HG03520 (cell line): Measurements from ENCODE around the gene NPIPB9.
"Not testable (repeated sequence)": the region's sequence is repeated elsewhere in the genome, so short reads cannot be mapped to it uniquely, and the experiment has no call there.

Experiments used
- ATAC-seq: cut with Tn5 transposase; IDR thresholded peaks from one replicate; pipeline ENCODE4 v1.9.1; 2021; ENCODE audit warnings: mild to moderate bottlenecking, moderate library complexity; ENCODE audit not compliant: unreplicated experiment

The NPIPB9 gene

DNA sequence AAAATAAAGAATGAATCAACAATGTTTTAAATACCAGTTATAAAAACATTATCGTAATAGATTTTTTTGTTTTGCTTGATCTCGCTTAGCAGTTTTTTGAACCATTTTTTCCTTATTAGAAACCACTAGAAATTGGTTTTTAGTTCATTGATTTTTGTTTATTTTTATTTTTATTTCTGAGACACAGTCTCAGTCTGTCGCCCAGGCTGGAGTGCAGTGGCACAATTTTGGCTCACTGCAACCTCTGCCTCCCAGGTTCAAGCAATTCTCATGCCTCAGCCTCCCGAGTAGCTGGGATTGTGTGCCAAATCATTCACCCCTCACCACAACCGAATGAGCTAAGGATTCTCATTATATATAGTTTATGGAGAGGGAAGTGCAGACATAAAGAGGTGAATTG is at the start of gene NPIPB9:
Gene NPIPB9, plus strand, starts transcription at position 301 of the 400 bp plus-strand sequence.
- not testable (repeated sequence) for ATAC-seq

- ATAC-seq, result not testable (repeated sequence)
Measured at GRCh38 chr16:28704246-28704645, 47.3 kb upstream of the NPIPB9 start.

- ATAC-seq, result peak; percentile 92
Measured at GRCh38 chr16:28711220-28712083, 40.1 kb upstream of the NPIPB9 start, which contains the start of gene EIF3C. EIF3C (plus strand) TSS chr16:28711464; CDS start chr16:28711687, 223 bp downstream.

DNA sequence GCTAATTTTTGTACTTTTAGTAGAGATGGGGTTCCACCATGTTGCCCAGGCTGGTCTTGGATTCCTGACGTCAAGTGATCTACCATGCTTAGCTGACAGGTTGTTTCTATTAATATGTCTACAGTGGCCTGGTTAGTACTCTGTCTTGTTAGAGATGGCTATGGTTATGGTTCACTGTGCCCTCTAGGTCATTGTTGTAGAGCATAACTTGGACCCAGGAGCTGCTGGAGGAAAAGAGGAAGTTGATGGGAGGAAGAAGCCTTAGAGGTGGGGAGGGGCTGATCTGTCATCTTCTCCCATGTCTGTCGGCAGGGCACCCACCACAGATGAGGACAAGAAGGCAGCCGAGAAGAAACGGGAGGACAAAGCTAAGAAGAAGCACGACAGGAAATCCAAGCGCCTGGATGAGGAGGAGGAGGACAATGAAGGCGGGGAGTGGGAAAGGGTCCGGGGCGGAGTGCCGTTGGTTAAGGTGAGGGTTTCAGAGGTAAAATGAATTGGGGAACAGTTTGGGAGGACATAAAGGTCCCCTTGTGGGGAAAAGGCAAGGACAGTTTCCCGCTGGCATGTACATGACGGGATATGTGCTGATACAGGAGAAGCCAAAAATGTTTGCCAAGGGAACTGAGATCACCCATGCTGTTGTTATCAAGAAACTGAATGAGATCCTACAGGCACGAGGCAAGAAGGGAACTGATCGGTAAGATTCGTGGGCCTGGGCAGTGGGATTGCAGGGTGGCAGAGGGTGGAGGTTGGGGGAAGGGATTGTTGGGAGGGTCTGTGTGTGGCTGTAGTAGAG is 28.5 kb upstream of the NPIPB9 start:
- not testable (repeated sequence) for ATAC-seq

- ATAC-seq, result not testable (repeated sequence)
Measured at GRCh38 chr16:28731253-28731652, 20.3 kb upstream of the NPIPB9 start.

- ATAC-seq, result not testable (repeated sequence)
Measured at GRCh38 chr16:28732455-28733124, 19.0 kb upstream of the NPIPB9 start.

DNA sequence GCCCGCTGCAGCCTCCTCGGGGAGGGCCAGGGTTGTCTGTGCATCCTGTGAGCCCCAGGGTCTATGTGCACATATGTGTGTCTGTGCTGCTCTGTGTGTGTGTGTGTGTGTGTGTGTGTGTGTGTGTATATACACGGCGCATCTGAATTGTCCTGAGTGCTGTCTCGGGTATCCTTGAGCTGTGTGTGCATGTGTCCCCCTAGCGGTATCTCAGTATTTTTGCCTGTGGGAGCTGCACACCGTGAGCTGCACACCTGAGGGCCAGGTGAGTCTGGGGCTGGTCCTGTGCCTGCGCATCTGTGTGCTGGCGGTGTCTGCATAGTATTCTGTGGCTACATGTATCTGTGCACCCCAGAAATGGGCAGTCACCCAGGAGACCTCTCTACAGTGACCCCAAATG is 11.8 kb upstream of the NPIPB9 start:
- ATAC-seq, result not testable (repeated sequence)

DNA sequence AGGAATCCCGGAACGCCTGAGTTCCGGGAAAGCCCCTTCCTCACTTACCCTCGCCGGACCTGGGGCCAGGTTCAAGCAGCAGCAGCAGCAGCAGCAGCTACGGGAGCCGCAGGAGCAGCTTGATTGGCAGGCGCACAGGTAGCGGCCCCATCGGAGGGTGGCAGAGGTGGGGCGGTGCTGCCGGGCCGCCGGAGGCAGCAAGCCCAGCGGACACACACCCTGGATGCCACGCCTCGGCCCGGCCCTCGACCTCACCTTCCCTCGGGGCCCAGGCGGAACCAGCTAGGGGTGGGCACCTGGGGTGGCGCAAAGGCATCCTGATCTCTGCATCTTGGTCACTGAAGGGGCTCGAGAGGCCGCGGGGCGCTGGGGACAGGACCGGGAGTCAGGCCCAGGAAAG is 11.0 kb upstream of the NPIPB9 start:
- not testable (repeated sequence) for ATAC-seq

- ATAC-seq, result not testable (repeated sequence)
Measured at GRCh38 chr16:28741295-28741694, 10.3 kb upstream of the NPIPB9 start.

DNA sequence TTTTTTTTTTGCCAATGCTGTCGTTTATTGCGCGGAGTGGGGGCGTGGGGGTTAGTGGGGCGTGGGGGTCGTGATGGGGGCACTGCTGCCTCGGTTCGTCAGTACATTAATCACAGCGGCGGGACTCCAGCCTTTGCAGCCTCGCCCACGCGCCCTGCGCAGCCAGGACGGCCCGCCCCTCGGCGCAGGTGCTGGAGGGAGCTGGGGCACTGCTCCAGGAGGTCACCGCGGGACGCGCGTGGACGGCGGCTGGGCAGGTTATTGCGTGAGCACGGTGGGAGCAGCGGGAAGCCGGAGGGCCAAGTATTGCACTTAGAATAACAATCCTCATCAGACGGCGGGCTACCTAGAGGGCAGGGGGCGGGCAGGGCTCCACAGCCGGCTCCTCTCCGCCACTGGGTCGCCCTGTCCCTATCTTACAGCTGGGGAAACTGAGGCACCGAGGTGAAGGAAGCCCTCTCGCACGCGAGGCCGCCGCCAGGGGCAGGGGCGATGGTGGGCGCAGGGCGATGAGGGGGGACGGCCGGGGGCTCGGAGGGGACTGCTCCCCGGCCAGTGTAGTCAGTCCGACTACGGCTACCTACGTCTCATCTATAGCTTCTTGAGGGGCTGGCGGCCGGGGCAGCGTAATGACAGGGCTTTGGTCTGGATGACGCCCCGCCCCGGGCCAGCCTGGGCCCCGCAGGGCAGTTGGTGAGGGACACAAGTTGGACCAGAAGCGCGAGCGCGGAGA is 4.8 kb upstream of the NPIPB9 start:
- ATAC-seq, result not testable (repeated sequence)

GRCh38 chr16:28749997-28750465 is 1.6 kb upstream of the NPIPB9 start:
- peak; percentile 74 for ATAC-seq

DNA sequence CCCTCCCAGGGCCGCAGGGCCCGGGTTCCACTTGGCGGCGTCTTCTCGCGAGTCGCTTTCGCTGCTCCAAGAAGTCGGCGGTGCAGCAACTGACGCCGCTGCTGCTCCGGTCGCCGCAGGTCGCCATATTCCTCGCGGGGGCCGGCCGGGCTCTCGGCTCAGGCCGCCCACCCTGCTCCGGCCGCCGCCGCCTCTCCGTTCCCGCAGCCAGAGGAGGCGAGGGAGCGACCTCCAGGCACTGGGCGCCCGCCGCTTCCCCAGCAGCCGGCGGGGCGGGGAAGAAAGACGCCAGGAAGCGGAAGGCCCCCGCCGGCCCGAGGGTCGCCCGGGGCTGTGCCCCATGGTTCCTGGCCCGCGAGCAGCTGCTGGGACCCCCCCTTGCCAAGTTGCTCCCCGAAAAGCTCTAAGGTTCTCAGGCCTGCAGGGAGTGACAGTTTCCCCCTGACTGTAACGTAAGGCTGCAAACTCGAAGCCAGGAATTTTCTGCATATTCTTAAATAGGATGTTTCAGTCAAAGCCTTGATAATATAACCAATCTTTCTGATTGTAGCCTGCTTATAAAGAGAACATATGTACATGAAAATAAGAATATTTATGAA is 1.0 kb upstream of the NPIPB9 start:
- ATAC-seq, result not testable (repeated sequence)

- not testable (repeated sequence) for ATAC-seq
Measured at GRCh38 chr16:28781697-28782096, 30.1 kb downstream of the NPIPB9 start.

DNA sequence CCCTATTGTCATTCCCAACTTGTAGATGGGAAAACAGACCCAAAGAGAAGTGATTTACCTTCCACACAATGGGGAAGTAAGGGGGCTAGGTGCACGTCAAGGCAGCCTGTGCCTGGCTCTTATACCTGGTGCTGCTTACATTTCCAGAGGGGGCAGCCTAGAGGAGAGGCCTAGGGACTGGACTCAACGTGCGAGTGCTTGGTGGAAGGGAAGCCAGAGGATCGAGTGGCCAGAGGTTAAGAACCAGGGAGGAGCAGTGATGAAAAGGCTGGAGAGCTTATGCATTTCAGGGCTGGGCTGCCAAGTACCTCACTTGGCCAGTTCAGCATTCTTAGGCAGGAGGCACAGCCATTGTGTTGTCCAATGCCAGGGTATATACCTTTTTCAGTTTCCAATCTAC is 30.8 kb downstream of the NPIPB9 start:
- ATAC-seq, result not testable (repeated sequence)

DNA sequence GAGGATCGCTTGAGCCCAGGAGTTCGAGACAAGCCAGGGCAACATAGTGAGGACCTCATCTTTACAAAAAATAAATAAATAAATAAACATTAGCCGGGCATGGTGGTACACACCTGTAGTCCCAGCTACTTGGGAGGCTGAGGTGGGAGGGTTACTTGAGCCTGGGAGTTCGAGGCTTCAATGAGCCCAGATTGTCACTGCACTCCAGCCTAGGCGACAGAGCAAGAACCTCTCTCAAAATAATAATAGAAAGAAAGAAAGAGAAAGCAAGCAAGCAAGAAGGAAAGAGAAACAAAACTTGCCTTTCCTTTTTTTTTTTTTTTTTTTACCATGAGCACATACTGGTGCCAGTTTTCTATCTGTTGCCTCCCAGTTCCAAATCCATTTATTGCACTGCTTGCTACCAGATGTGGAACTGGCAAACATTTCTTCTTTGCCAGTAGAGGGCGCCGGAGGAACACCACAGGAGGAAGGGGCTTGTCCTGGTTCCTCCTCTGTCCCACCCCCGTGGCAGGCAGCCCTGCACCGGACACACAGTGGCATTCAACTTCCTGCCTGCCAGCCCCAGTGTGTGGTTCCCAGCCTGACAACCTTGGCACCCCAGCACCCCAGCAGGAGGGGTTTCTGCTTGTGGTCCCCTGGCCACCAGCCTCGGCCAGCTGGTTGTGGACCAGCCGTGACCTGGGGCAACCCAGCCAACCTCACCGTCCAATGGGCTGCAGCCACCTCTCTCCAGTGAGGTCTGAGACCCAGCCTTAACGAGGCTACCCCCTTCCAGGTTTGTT is 50.8 kb downstream of the NPIPB9 start:
- not testable (repeated sequence) for ATAC-seq

GRCh38 chr16:28807445-28808120 is 56.0 kb downstream of the NPIPB9 start:
- ATAC-seq, result not testable (repeated sequence)

DNA sequence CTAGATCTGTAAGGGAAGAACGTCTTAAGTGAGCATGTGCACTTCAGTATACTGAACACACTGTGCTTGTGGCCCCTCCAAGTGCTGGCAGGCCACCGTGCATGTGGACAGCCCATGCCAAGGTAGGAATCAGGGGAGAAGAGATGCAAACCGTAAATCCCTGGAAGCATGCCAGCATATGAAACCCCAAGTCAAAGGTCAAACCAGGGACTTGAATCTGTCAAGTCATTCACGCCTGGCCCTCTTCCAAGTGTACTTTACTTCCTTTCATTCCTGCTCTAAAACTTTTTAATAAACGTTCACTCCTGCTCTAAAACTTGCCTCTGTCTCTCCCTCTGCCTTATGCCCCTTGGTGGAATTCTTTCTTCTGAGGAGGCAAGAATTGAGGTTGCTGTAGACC is 68.4 kb downstream of the NPIPB9 start:
- ATAC-seq, result no peak

GRCh38 chr16:28820546-28820945 is 69.0 kb downstream of the NPIPB9 start:
- ATAC-seq, result not testable (repeated sequence)
